Spleen (tissue), 7 donors: Measurements from ENCODE around the gene SLIT1.

Source experiments
- CTCF ChIP-seq, 11 experiments: fragments of 200-600 bp in 7 of 11; fragments of 450-650 bp in 4 of 11; sonication (generic) in 4 of 11; IDR thresholded peaks in 8 of 11; conservative IDR thresholded peaks in 3 of 11; 1 replicate in 7 of 11; 2 replicates in 4 of 11; pipeline versions ENCODE4 v1.4.0 to v1.8.0; 2016 to 2021; ENCODE audit warnings: antibody characterized with exemption in 11 of 11, inconsistent platforms in 4 of 11, mild to moderate bottlenecking in 1 of 11
- POLR2A ChIP-seq, 3 donors: fragments of 450-650 bp; IDR thresholded peaks; one replicate each; pipeline ENCODE4 v1.5.1; 2017; ENCODE audit warnings: antibody characterized with exemption in 3 of 3, mild to moderate bottlenecking in 1 of 3
- POLR2AphosphoS5 ChIP-seq, 3 donors: sonication (generic); formaldehyde crosslinking; IDR thresholded peaks; one replicate each; pipeline ENCODE4 v1.5.1; 2017; ENCODE audit warnings: antibody characterized with exemption in 3 of 3
- donor health status: DM: no; HTN: no; CAD: no; lungs with moderate emphysema.
- donor health status: DM: no; HTN: no; CAD: no.
- donor health status: DM: no; HTN: no; CAD: no.

GRCh38 chr10:97142834-97143233 is 42.9 kb downstream of the SLIT1 start:
- no peak for TF ChIP-seq CTCF (IDR thresholded peaks at IDR 0.05 in 8 of 11, conservative IDR thresholded peaks at IDR 0.05 in 3 of 11)
- TF ChIP-seq POLR2A (IDR thresholded peaks at IDR 0.05): no peak
- TF ChIP-seq POLR2AphosphoS5 (IDR thresholded peaks at IDR 0.05): no peak
